Measurements from ENCODE around the gene DAP. TPM values are rescaled to one million over a fixed set of nuclear protein-coding genes. Genes with fewer than 3 reads are reported as not detected.

The DAP gene
- total RNA-seq, 4 donors from 2014 or later, result 24.3 to 42.4 (median 37.0) TPM

DNA sequence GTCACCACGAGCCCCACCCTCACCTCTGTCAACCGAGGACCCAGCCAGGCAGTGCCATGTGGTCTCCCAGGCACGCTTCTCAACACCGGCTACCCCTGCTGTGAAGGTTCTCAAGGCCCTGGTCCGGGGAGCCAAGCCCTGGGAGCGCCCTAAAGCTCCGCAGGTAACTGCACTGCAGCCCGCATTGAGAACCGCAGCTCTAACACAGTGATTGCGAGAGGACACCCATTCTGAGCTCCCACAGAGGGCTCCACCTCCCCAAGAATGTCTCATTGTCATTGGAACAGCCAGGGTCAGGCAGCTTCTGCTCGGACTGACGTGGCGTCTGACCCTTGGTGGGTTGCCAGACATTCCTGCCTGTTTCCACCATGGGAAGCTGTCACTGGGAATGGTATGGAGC is 108.9 kb downstream of the DAP start:
- Histone ChIP-seq H3K4me1 (peaks cover 0 to 15% (median 11%) of the 10 kb centered on the region in 4 donors), H3K36me3 (peaks cover 0 to 7% (median 4%) of the 10 kb centered on the region in 4 donors), H3K4me3 (no peak overlapping the region), H3K9me3 (peaks cover 0 to 6% (median 0%) of the 10 kb centered on the region in 4 donors), H3K27ac (replicated peaks in 1 of 4) (no peak overlapping the region), H3K27me3 (peaks cover 0 to 45% (median 9%) of the 10 kb centered on the region in 4 donors)
- 95% methylated on average over 13 of the region's 13 CpGs for WGBS
- TF ChIP-seq POLR2A (IDR thresholded peaks at IDR 0.05; ENCODE audit: low read depth) (no peak), EP300 (IDR thresholded peaks at IDR 0.05) (no peak), POLR2AphosphoS5 (IDR thresholded peaks at IDR 0.05) (no peak)
- TF ChIP-seq, protein P1, sequence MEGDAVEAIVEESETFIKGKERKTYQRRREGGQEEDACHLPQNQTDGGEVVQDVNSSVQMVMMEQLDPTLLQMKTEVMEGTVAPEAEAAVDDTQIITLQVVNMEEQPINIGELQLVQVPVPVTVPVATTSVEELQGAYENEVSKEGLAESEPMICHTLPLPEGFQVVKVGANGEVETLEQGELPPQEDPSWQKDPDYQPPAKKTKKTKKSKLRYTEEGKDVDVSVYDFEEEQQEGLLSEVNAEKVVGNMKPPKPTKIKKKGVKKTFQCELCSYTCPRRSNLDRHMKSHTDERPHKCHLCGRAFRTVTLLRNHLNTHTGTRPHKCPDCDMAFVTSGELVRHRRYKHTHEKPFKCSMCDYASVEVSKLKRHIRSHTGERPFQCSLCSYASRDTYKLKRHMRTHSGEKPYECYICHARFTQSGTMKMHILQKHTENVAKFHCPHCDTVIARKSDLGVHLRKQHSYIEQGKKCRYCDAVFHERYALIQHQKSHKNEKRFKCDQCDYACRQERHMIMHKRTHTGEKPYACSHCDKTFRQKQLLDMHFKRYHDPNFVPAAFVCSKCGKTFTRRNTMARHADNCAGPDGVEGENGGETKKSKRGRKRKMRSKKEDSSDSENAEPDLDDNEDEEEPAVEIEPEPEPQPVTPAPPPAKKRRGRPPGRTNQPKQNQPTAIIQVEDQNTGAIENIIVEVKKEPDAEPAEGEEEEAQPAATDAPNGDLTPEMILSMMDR (IDR thresholded peaks at IDR 0.05), result no peak
- intact Hi-C loops (cut with DNase I), result no loop called here
- DNase-seq (ENCODE audit: extremely low spot score), result no peak

DNA sequence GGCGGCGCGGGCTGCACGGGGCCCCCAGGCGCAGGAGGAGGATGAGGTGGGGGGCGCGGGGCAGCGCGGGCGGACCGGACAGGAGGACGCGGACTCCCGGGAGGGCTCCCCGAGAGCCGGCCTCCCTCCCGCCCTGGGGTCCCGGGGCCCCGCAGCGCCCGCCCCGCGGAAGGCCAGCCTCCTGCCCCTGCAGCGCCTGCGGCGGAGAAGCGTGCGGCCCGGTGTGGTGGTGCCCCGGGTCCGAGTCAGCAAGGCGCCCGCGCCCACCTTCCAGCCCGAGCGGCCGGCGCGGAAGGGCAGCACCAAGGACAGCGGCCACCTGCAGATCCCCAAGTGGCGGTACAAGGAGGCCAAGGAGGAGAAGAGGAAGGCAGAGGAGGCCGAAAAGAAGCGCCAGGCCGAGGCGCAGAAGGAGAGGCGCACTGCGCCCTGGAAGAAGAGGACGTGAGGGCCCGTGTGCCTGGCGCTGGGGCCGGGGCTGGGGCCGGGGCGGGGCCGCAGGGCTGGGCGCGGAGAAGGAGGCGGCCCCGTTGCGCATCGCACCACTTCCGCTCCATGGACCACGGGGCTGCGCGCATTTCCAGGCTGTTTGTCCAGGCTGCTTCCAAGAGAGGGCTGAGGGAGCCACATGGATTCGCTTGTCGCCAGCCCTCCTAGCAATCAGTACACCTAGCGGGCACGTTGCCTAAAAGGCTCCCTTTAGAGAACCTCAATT is 111.2 kb downstream of the DAP start:
- TF ChIP-seq, protein P1 (IDR thresholded peaks at IDR 0.05), result no peak
- no peak for TF ChIP-seq POLR2A (IDR thresholded peaks at IDR 0.05; ENCODE audit: low read depth)
- TF ChIP-seq EP300 (IDR thresholded peaks at IDR 0.05), result no peak
- TF ChIP-seq POLR2AphosphoS5 (IDR thresholded peaks at IDR 0.05), result no peak
- intact Hi-C loops (cut with DNase I), result no loop called here
- H3K4me1 ChIP-seq, result peaks cover 0 to 15% (median 11%) of the 10 kb centered on the region in 4 donors
- no peak overlapping the region for H3K27ac ChIP-seq (replicated peaks in 1 of 4)
- H3K36me3 ChIP-seq, result peaks cover 0 to 7% (median 4%) of the 10 kb centered on the region in 4 donors
- H3K9me3 ChIP-seq, result peaks cover 0 to 6% (median 0%) of the 10 kb centered on the region in 4 donors
- WGBS, result 42% methylated on average over 31 of the region's 68 CpGs
- H3K4me3 ChIP-seq, result no peak overlapping the region
- H3K27me3 ChIP-seq, result peaks cover 0 to 55% (median 9%) of the 10 kb centered on the region in 4 donors
- no peak for DNase-seq (ENCODE audit: extremely low spot score)

DNA sequence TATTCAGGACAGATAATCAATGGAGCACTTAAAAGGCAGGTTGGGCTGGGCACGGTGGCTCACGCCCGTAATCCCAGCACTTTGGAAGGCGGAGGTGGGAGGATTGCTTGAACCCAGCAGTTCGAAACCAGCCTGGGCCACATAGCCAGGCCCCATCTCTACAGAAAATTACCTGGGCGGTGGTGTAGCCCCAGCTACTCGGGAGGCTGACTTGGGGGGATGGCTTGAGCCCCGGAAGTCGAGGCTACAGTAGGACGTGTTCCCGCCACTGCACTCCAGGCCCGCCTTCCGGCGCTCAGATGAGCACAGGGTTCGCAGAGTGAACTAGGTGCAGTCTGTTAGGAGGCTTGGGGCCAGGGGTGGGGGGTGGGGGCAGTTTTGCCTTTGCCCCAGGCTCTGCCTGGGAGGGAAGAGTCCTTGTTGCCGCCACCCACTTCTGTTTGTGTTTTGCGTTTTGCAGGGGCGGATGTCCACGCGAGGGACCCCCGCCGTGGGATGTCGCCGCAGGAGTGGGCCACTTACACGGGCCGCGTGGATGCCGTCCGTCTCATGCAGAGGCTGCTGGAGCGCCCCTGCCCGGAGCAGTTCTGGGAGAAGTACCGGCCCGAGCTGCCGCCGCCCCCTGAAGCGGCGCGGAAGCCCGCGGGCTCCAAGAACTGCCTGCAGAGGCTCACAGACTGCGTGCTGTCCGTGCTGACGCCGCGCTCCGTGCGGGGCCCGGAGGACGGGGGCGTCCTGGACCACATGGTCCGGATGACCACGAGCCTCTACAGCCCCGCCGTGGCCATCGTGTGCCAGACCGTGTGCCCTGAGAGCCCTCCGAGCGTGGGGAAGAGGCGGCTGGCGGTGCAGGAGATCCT is 112.0 kb downstream of the DAP start:
- H3K4me3 ChIP-seq, result no peak overlapping the region
- peaks cover 0 to 15% (median 11%) of the 10 kb centered on the region in 4 donors for H3K4me1 ChIP-seq
- peaks cover 0 to 7% (median 4%) of the 10 kb centered on the region in 4 donors for H3K36me3 ChIP-seq
- TF ChIP-seq, protein P1 (IDR thresholded peaks at IDR 0.05), result no peak
- TF ChIP-seq EP300 (IDR thresholded peaks at IDR 0.05), result no peak
- no peak for TF ChIP-seq POLR2AphosphoS5 (IDR thresholded peaks at IDR 0.05)
- TF ChIP-seq POLR2A (IDR thresholded peaks at IDR 0.05; ENCODE audit: low read depth), result no peak
- H3K27ac ChIP-seq (replicated peaks in 1 of 4), result no peak overlapping the region
- peaks cover 0 to 57% (median 9%) of the 10 kb centered on the region in 4 donors for H3K27me3 ChIP-seq
- intact Hi-C loops (cut with DNase I), result no loop called here
- DNase-seq (ENCODE audit: extremely low spot score), result no peak
- 73% methylated on average over 17 of the region's 60 CpGs for WGBS
- peaks cover 0 to 6% (median 0%) of the 10 kb centered on the region in 4 donors for H3K9me3 ChIP-seq

DNA sequence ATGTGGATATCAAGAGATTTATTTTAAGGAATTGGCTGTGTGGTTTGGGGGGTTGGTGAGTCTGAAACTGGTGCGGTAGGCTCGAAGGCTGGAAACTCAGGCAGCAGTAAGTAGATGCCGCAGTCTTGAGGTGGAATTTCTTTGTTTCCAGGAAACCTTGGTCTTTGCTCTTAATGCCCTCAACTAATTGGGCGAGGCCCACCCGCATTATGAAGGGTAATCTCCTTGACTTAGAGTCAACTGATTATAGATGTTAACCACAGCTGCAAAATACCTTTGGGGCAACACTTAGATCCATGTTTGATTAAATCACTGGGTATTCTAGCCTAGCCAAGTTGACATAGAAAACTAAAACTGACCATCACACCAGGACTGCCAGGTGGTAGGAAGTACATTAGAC is 113.4 kb downstream of the DAP start:
- TF ChIP-seq POLR2AphosphoS5 (IDR thresholded peaks at IDR 0.05) (no peak), EP300 (IDR thresholded peaks at IDR 0.05) (no peak), POLR2A (IDR thresholded peaks at IDR 0.05; ENCODE audit: low read depth) (no peak)
- TF ChIP-seq, protein P1 (IDR thresholded peaks at IDR 0.05), result no peak
- no peak overlapping the region for H3K27ac ChIP-seq (replicated peaks in 1 of 4)
- H3K36me3 ChIP-seq, result peaks cover 0 to 7% (median 4%) of the 10 kb centered on the region in 4 donors
- intact Hi-C loops (cut with DNase I), result no loop called here
- H3K9me3 ChIP-seq, result peaks cover 0 to 6% (median 0%) of the 10 kb centered on the region in 4 donors
- H3K4me1 ChIP-seq, result peaks cover 0 to 10% (median under 1%) of the 10 kb centered on the region in 4 donors
- peaks cover 0 to 57% (median 9%) of the 10 kb centered on the region in 4 donors for H3K27me3 ChIP-seq
- 92% methylated on average over 5 of the region's 5 CpGs for WGBS
- H3K4me3 ChIP-seq, result no peak overlapping the region
- DNase-seq (ENCODE audit: extremely low spot score), result no peak

All from esophagus muscularis mucosa (tissue), 4 donors.